HepG2 (cell line): ENCODE results near the gene NYNRIN. TPM values are rescaled to one million over a fixed set of nuclear protein-coding genes. Genes with fewer than 3 reads are reported as not detected.

Source experiments
- AGO2 ChIP-seq: fragments of 200-400 bp; formaldehyde crosslinking; optimal IDR thresholded peaks from 2 replicates; pipeline ENCODE3; 2017; ENCODE audit warnings: mild to moderate bottlenecking, low read depth, low read length, moderate library complexity
- BRF2 ChIP-seq: sonication (generic); formaldehyde crosslinking; IDR thresholded peaks from 2 replicates; pipeline ENCODE4 v1.8.1; 2022; ENCODE audit warnings: mild to moderate bottlenecking, missing genetic modification reagents
- CENPT ChIP-seq: sonication (generic); formaldehyde crosslinking; IDR thresholded peaks from 2 replicates; pipeline ENCODE4 v1.8.0; 2022; ENCODE audit warnings: low read depth, mild to moderate bottlenecking, moderate library complexity, missing genetic modification reagents
- E2F2 ChIP-seq: sonication (generic); formaldehyde crosslinking; IDR thresholded peaks from 2 replicates; pipeline ENCODE4 v1.4.0; 2020; ENCODE audit warnings: missing genetic modification reagents, borderline replicate concordance
- EED ChIP-seq: sonication (generic); formaldehyde crosslinking; IDR thresholded peaks from 2 replicates; pipeline ENCODE4 v1.5.0; 2020; ENCODE audit warnings: mild to moderate bottlenecking, missing genetic modification reagents
- HBP1 ChIP-seq: IDR thresholded peaks from 2 replicates; pipeline ENCODE4 v1.6.1; 2016; ENCODE audit warnings: low read depth, control low read depth
- HDAC1 ChIP-seq: sonication (generic); formaldehyde crosslinking; IDR thresholded peaks from 2 replicates; pipeline ENCODE4 v1.5.1; 2020; ENCODE audit warnings: mild to moderate bottlenecking, missing genetic modification reagents
- MZF1 ChIP-seq: sonication (generic); formaldehyde crosslinking; IDR thresholded peaks from 2 replicates; pipeline ENCODE4 v1.8.1; 2023; ENCODE audit warnings: mild to moderate bottlenecking, missing genetic modification reagents, borderline replicate concordance
- NFIB ChIP-seq: sonication (generic); formaldehyde crosslinking; IDR thresholded peaks from 2 replicates; pipeline ENCODE4 v1.9.0; 2021; ENCODE audit warnings: missing genetic modification reagents, mild to moderate bottlenecking, borderline replicate concordance
- RARG ChIP-seq: sonication (generic); formaldehyde crosslinking; IDR thresholded peaks from 2 replicates; pipeline ENCODE4 v1.4.0; 2020; ENCODE audit warnings: low read depth, mild to moderate bottlenecking, missing genetic modification reagents
- TAF15 ChIP-seq: fragments of 200-400 bp; formaldehyde crosslinking; IDR thresholded peaks from one replicate; pipeline ENCODE4 v1.6.1; 2018; ENCODE audit warnings: mild to moderate bottlenecking, low read depth, low read length; ENCODE audit not compliant: poor library complexity, severe bottlenecking
- TERF1 ChIP-seq: sonication (generic); formaldehyde crosslinking; IDR thresholded peaks from 2 replicates; pipeline ENCODE4 v1.8.0; 2022; ENCODE audit warnings: mild to moderate bottlenecking, missing genetic modification reagents, moderate library complexity
- TRIM24 ChIP-seq: sonication (generic); formaldehyde crosslinking; IDR thresholded peaks from 2 replicates; pipeline ENCODE4 v1.8.0; 2022; ENCODE audit warnings: mild to moderate bottlenecking, missing genetic modification reagents
- XRCC5 ChIP-seq: fragments of 200-400 bp; formaldehyde crosslinking; optimal IDR thresholded peaks from 2 replicates; pipeline ENCODE3; 2017; ENCODE audit warnings: mild to moderate bottlenecking, low read length
- ZBTB38 ChIP-seq: sonication (generic); formaldehyde crosslinking; IDR thresholded peaks from 2 replicates; pipeline ENCODE4 v1.5.1; 2020; ENCODE audit warnings: mild to moderate bottlenecking, missing genetic modification reagents
- ZNF569 ChIP-seq: sonication (generic); formaldehyde crosslinking; IDR thresholded peaks from 2 replicates; pipeline ENCODE4 v1.5.0; 2020; ENCODE audit warnings: mild to moderate bottlenecking, missing genetic modification reagents, moderate library complexity, borderline replicate concordance
- ZNF660 ChIP-seq: sonication (generic); formaldehyde crosslinking; IDR thresholded peaks from 2 replicates; pipeline ENCODE4 v1.5.1; 2020; ENCODE audit warnings: mild to moderate bottlenecking, low read depth, missing genetic modification reagents, borderline replicate concordance
- ZNF713 ChIP-seq: sonication (generic); formaldehyde crosslinking; IDR thresholded peaks from 2 replicates; pipeline ENCODE4 v1.4.0; 2020; ENCODE audit warnings: mild to moderate bottlenecking, missing genetic modification reagents
- ZNF850 ChIP-seq: sonication (generic); formaldehyde crosslinking; conservative IDR thresholded peaks from 2 replicates; pipeline ENCODE4 v1.9.0; 2021; ENCODE audit warnings: mild to moderate bottlenecking, missing genetic modification reagents
- polyA plus RNA-seq, 8 experiments: library from polyadenylated mRNA; depleted of rRNA in 3 of 8; stranded (reverse) in 7 of 8; unstranded in 1 of 8; fragments of >200 nt; fragmentation: Illumina TruSeq in 4 of 8; extraction: Trizol in 4 of 8; gene quantifications; 2 replicates each; pipeline versions ENCODE4 v1.2.1 to v1.2.3, GENCODE V29; 2011 to 2016; ENCODE audit warnings: low read depth in 4 of 8, missing spikeins in 1 of 8, mixed read lengths in 1 of 8; ENCODE audit not compliant: insufficient read depth in 1 of 8
- total RNA-seq, 5 experiments: library from RNA; depleted of rRNA; stranded (reverse); fragments of >200 nt; fragmentation: Illumina TruSeq; extraction: Trizol; gene quantifications; 2 replicates each; pipeline ENCODE4 v1.2.3, GENCODE V29; 2016; ENCODE audit warnings: low read depth in 1 of 5
- TF ChIP-seq, protein P1 (sequence below): sonication (generic); formaldehyde crosslinking; IDR thresholded peaks from 2 replicates; pipeline ENCODE4 v1.8.1; 2022; ENCODE audit warnings: low read depth, mild to moderate bottlenecking, missing genetic modification reagents

Gene NYNRIN
- total and polyA plus RNA-seq, 2 of the 13 experiments (the other 11 are each of a cell fraction or from before 2014, with no cell fraction given): 0.63 to 1.1 TPM

DNA sequence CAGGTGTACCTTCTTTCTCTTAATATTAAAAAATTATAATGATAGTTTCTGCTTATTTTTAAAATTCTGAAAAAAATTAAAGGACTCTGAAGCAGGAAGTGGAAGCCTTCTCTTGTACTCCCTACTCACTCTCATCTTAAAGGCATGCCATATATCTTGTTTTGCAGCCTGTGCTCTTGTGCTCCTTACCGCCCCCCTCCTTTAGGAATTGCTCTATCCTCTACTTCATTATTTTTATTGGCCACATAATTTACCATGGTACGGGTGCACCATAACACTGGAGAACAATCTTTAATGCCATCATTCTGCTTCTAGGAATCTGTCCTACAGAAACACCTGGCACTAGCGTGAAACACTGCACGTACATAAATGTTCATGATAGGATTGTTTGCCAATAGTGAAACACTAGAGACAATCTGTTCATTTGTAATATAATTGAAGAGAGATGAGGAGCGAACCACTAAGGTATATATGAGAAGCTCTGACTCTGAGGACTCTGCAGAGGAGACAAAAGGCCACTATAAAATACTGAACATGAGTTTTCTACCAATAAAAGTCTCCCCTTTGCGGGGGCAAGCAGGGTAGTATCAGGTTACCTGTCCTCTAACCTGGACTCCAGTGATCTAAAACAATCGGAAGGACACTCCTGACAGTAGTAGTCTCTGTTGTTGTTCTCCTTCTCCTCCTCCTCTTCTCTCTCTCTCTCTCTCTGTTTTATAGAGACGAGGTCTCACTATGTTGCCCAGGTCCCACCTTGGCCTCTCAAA is 6.3 kb upstream of the NYNRIN start (continued):
- TF ChIP-seq, protein P1, sequence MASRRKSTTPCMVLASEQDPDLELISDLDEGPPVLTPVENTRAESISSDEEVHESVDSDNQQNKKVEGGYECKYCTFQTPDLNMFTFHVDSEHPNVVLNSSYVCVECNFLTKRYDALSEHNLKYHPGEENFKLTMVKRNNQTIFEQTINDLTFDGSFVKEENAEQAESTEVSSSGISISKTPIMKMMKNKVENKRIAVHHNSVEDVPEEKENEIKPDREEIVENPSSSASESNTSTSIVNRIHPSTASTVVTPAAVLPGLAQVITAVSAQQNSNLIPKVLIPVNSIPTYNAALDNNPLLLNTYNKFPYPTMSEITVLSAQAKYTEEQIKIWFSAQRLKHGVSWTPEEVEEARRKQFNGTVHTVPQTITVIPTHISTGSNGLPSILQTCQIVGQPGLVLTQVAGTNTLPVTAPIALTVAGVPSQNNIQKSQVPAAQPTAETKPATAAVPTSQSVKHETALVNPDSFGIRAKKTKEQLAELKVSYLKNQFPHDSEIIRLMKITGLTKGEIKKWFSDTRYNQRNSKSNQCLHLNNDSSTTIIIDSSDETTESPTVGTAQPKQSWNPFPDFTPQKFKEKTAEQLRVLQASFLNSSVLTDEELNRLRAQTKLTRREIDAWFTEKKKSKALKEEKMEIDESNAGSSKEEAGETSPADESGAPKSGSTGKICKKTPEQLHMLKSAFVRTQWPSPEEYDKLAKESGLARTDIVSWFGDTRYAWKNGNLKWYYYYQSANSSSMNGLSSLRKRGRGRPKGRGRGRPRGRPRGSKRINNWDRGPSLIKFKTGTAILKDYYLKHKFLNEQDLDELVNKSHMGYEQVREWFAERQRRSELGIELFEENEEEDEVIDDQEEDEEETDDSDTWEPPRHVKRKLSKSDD (CRISPR knock-in tag): no peak
- no peak for TF ChIP-seq XRCC5
- TF ChIP-seq ZNF660 (CRISPR knock-in tag): no peak
- TF ChIP-seq E2F2 (CRISPR knock-in tag): no peak
- TF ChIP-seq BRF2 (CRISPR knock-in tag): no peak
- TF ChIP-seq TAF15: no peak
- no peak for TF ChIP-seq RARG
- no peak for TF ChIP-seq HBP1 (CRISPR knock-in tag)
- TF ChIP-seq ZBTB38: no peak
- TF ChIP-seq AGO2: no peak
- TF ChIP-seq CENPT: no peak
- TF ChIP-seq ZNF569 (CRISPR knock-in tag): no peak
- TF ChIP-seq TERF1: no peak
- no peak for TF ChIP-seq NFIB (CRISPR knock-in tag)
- no peak for TF ChIP-seq HDAC1 (CRISPR knock-in tag)
- no peak for TF ChIP-seq MZF1
- TF ChIP-seq TRIM24 (CRISPR knock-in tag): peak; percentile 46; the same call in 1 of the 2 replicates
- TF ChIP-seq EED (CRISPR knock-in tag): no peak
- no peak for TF ChIP-seq ZNF713 (CRISPR knock-in tag)
- 0 out of 2 replicates have a peak, but pooled peaks have one; percentile 11 for TF ChIP-seq ZNF850 (CRISPR knock-in tag)
